ENCODE measurements around the gene HOXB3. TPM values are rescaled to one million over a fixed set of nuclear protein-coding genes. Genes with fewer than 3 reads are reported as not detected.

Gene HOXB3
- total RNA-seq, 1 experiment from 2014 or later, result not detected

DNA sequence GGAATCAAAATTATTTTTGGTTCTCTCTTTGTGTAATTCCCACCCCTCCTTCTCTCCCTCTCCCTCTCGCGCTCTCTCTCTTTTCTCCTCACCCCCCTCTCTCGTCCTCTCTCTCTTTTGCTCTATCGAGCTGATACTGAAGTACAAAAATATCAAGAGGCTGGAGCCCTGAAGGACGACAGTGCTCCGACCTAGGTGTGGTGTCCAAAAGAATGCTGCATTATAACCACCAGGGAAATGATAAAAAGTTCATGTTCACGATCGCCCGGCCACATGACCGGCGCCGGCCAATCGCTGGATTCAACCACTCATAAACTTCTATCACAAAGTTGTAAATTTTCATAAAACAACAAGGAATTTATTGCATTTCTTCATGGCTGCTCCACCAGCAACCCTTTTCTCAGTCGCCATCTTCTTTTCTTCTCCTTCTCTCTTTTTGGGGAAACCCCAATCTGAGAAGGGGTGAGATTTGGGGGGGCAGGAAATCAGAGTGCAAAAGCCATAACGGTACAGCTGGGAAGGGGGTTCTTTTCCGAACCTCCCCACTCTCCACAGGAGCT is 14.8 kb upstream of the HOXB3 start, which contains the start of gene HOXB6:
Gene HOXB6 (minus strand): TSS at position 217 of the 560 bp plus-strand sequence. CDS start 6,836 bp downstream, outside the sequence.
- Histone ChIP-seq H2BK20ac (ENCODE audit: low read depth, low read length, poor library complexity, severe bottlenecking) (no peak within 1 kb of the TSS), H2AFZ (ENCODE audit: low read length) (no peak within 1 kb of the TSS), H3K9me3 (ENCODE audit: control insufficient read depth, low read depth, low read length) (no peaks in the 10 kb centered on the region), H2AK5ac (ENCODE audit: insufficient read length, low read length) (no peak within 1 kb of the TSS), H3K4ac (ENCODE audit: low read depth, low read length) (no peak within 1 kb of the TSS), H4K8ac (replicated peaks; ENCODE audit: insufficient read length, low read depth, low read length) (no peak within 1 kb of the TSS), H3K14ac (ENCODE audit: insufficient read depth, low read length) (no peak within 1 kb of the TSS), H3K18ac (ENCODE audit: insufficient read length, low read depth, low read length) (no peak within 1 kb of the TSS), H3K23ac (ENCODE audit: insufficient read length, low read depth, low read length) (no peak within 1 kb of the TSS), H2BK15ac (ENCODE audit: low read depth, low read length) (no peak within 1 kb of the TSS), H2BK5ac (ENCODE audit: insufficient read length, low read length) (no peak within 1 kb of the TSS), H3K56ac (ENCODE audit: insufficient read length, low read depth, low read length) (no peak within 1 kb of the TSS), H3K23me2 (ENCODE audit: insufficient read length, low read depth, low read length, poor library complexity, severe bottlenecking) (no peaks in the 10 kb centered on the region), H3K27ac (ENCODE audit: insufficient read length, low read depth, low read length) (no peak within 1 kb of the TSS), H3T11ph (ENCODE audit: low read length) (no peak within 1 kb of the TSS), H3K79me1 (ENCODE audit: insufficient read depth, low read depth, low read length, poor library complexity, severe bottlenecking) (no peaks in the 10 kb centered on the region), H3K4me2 (ENCODE audit: insufficient read depth, insufficient read length, low read length) (no peak within 1 kb of the TSS), H2BK12ac (ENCODE audit: insufficient read length, low read depth, low read length) (no peak within 1 kb of the TSS), H3K9ac (ENCODE audit: extremely low read depth, insufficient read length, low read length) (no peak within 1 kb of the TSS), H3K79me2 (ENCODE audit: insufficient read depth, low read length) (no peaks in the 10 kb centered on the region), H4K5ac (ENCODE audit: insufficient read length, low read depth, low read length) (no peak within 1 kb of the TSS), H2BK120ac (ENCODE audit: low read depth, low read length, poor library complexity, severe bottlenecking) (no peak within 1 kb of the TSS), H3K27me3 (ENCODE audit: insufficient read depth, low read length) (peaks cover 98% of the 10 kb centered on the region), H4K20me1 (ENCODE audit: control insufficient read depth, insufficient read depth, insufficient read length) (no peaks in the 10 kb centered on the region), H3K4me1 (ENCODE audit: insufficient read depth, low read length) (no peaks in the 10 kb centered on the region), H4K91ac (ENCODE audit: insufficient read length, low read depth, low read length) (no peak within 1 kb of the TSS)
- peaks cover 0 to 2% of the 10 kb centered on the region in 2 experiments; a peak in 1 of 4 replicates for H3K4me1 Mint-ChIP-seq
- H3K4me3 Mint-ChIP-seq, result no peak within 1 kb of the TSS
- H3K9me3 Mint-ChIP-seq, result peaks cover 2 to 16% of the 10 kb centered on the region in 2 experiments; a peak in 4 of 5 replicates
- WGBS (ENCODE audit: extremely low coverage, insufficient read length, low lambda C conversion rate), result no CpG with 5 or more reads among the region's 16 CpGs
- no peak for DNase-seq
- no peaks in the 10 kb centered on the region for H3K36me3 Mint-ChIP-seq (ENCODE audit: insufficient read depth in 1 of 3, low read depth in 3 of 3)
- TF ChIP-seq, protein P1, sequence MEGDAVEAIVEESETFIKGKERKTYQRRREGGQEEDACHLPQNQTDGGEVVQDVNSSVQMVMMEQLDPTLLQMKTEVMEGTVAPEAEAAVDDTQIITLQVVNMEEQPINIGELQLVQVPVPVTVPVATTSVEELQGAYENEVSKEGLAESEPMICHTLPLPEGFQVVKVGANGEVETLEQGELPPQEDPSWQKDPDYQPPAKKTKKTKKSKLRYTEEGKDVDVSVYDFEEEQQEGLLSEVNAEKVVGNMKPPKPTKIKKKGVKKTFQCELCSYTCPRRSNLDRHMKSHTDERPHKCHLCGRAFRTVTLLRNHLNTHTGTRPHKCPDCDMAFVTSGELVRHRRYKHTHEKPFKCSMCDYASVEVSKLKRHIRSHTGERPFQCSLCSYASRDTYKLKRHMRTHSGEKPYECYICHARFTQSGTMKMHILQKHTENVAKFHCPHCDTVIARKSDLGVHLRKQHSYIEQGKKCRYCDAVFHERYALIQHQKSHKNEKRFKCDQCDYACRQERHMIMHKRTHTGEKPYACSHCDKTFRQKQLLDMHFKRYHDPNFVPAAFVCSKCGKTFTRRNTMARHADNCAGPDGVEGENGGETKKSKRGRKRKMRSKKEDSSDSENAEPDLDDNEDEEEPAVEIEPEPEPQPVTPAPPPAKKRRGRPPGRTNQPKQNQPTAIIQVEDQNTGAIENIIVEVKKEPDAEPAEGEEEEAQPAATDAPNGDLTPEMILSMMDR (conservative IDR thresholded peaks at IDR 0.05), result no peak
- H3K27me3 Mint-ChIP-seq (ENCODE audit: low read depth), result peaks cover 100% of the 10 kb centered on the region
- H3K27ac Mint-ChIP-seq, result no peak within 1 kb of the TSS
